ENCODE measurements around the gene SNRNP25.

SNRNP25 gene

DNA sequence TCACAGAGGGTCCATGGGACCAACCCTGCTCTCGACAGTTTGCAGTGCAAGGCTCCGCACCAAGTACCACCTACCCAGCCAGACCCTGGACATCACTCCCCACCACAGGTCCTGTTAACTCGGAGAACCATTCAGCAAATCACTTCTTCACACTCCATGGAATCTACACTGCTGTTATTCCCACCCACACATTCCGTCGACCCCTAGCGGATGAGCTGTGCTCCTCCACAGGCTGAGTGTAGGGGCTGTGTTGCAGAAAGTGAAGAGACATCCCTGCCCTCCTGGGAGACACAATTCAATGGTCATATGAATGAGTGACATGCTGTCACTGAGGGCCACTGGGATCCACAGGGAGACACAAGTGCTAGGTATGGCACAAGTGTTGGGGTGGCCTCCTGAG, 51.9 kb downstream of the SNRNP25 start:
- H3K27ac ChIP-seq: no peak overlapping the region
- no peak for TF ChIP-seq ZFX (IDR thresholded peaks at IDR 0.05; ENCODE audit: borderline replicate concordance)
- TF ChIP-seq, protein P1, sequence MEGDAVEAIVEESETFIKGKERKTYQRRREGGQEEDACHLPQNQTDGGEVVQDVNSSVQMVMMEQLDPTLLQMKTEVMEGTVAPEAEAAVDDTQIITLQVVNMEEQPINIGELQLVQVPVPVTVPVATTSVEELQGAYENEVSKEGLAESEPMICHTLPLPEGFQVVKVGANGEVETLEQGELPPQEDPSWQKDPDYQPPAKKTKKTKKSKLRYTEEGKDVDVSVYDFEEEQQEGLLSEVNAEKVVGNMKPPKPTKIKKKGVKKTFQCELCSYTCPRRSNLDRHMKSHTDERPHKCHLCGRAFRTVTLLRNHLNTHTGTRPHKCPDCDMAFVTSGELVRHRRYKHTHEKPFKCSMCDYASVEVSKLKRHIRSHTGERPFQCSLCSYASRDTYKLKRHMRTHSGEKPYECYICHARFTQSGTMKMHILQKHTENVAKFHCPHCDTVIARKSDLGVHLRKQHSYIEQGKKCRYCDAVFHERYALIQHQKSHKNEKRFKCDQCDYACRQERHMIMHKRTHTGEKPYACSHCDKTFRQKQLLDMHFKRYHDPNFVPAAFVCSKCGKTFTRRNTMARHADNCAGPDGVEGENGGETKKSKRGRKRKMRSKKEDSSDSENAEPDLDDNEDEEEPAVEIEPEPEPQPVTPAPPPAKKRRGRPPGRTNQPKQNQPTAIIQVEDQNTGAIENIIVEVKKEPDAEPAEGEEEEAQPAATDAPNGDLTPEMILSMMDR (IDR thresholded peaks at IDR 0.05): no peak

DNA sequence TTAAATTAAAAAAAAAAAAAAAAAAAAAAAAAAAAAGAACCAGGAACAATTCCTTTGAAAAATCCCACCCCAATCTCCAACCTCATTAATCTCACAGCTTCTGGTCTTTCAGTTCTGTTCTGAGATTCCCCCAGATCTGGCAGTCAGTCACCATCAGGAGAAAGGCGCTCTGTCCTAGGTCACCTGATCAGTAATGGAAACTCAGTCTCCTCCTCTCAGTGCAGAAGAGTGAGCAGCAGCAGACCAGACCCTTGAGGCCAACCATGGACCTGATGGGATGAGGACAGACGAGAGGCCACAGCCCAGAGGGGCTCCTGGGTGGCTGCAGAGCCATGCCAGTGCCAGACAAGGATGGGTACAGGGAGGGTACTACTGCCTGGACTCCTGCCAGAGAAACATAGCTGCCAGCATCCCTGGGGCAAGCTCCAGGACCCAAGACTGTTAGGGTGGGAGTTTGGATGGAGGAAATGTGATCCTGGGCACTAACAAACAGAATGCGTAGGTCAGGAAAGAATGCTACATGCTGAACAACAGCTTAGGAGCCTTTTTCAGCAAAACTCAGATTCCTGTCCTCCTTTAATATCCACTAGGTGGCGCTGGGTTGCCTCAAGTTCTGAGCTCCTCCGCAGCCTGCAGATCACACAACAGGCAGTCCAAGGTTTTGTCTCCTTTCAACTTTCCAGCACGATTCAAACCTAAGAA, 53.1 kb downstream of the SNRNP25 start:
- H3K27ac ChIP-seq: no peak overlapping the region
- no peak for TF ChIP-seq ZFX (IDR thresholded peaks at IDR 0.05; ENCODE audit: borderline replicate concordance)
- TF ChIP-seq, protein P1 (IDR thresholded peaks at IDR 0.05): peak; percentile 92

Measured in 22Rv1 (cell line).